Karpas-422 (cell line): ENCODE data around the gene AQP11. TPM values are rescaled to one million over a fixed set of nuclear protein-coding genes. Genes with fewer than 3 reads are reported as not detected.
"Not testable (repeated sequence)": the region's sequence is repeated elsewhere in the genome, so short reads cannot be mapped to it uniquely, and the experiment has no call there.

ENCODE experiments used
- DNase-seq: peaks from one replicate; pipeline ENCODE4 v3.0.0-alpha.2; 2015
- H2AFZ ChIP-seq: fragments of 200-600 bp; sonication (generic); 2 replicates; pipeline ENCODE4 v1.6.1; 2014; ENCODE audit warnings: antibody characterized with exemption, low read length, mixed read lengths
- H3K27ac ChIP-seq: fragments of 200-600 bp; sonication (generic); 2 replicates; pipeline ENCODE4 v1.5.1; 2014; ENCODE audit warnings: mild to moderate bottlenecking, low read length, moderate library complexity
- H3K27me3 ChIP-seq: fragments of 200-600 bp; sonication (generic); 2 replicates; pipeline ENCODE4 v1.6.1; 2014; ENCODE audit warnings: low read length, mixed read lengths
- H3K36me3 ChIP-seq: fragments of 200-600 bp; sonication (generic); 2 replicates; pipeline ENCODE4 v1.6.1; 2014; ENCODE audit warnings: low read length, mixed read lengths; ENCODE audit not compliant: insufficient read depth
- H3K4me1 ChIP-seq: fragments of 200-600 bp; sonication (generic); 2 replicates; pipeline ENCODE4 v1.6.1; 2014; ENCODE audit warnings: mild to moderate bottlenecking, low read length, mixed read lengths
- H3K4me2 ChIP-seq: fragments of 200-600 bp; sonication (generic); 2 replicates; pipeline ENCODE4 v1.6.1; 2014; ENCODE audit warnings: low read length, low read depth, mild to moderate bottlenecking; ENCODE audit not compliant: poor library complexity, severe bottlenecking
- H3K4me3 ChIP-seq: fragments of 200-600 bp; sonication (generic); 2 replicates; pipeline ENCODE4 v1.5.1; 2014; ENCODE audit warnings: mild to moderate bottlenecking, antibody characterized with exemption, low read length, mixed read lengths
- H3K79me2 ChIP-seq: fragments of 200-600 bp; sonication (generic); 2 replicates; pipeline ENCODE4 v1.6.1; 2014; ENCODE audit warnings: mild to moderate bottlenecking, low read length, mixed read lengths
- H3K9ac ChIP-seq: fragments of 200-600 bp; sonication (generic); 2 replicates; pipeline ENCODE4 v1.6.0; 2014; ENCODE audit warnings: low read length
- H3K9me2 ChIP-seq: fragments of 200-600 bp; sonication (generic), shearing (Covaris generic); replicated peaks from 2 replicates; pipeline ENCODE4 v1.6.0; 2014; ENCODE audit warnings: mild to moderate bottlenecking, low read length, moderate library complexity; ENCODE audit not compliant: insufficient read depth
- H3K9me3 ChIP-seq: fragments of 300-700, 200-600 bp; sonication (generic); 2 replicates; pipeline ENCODE4 v1.6.1; 2014; ENCODE audit warnings: low read length, mixed read lengths
- H4K20me1 ChIP-seq: fragments of 200-600 bp; sonication (generic); 2 replicates; pipeline ENCODE4 v1.6.1; 2014; ENCODE audit warnings: mild to moderate bottlenecking, antibody characterized with exemption, low read length, low read depth; ENCODE audit not compliant: insufficient read depth
- total RNA-seq: library from RNA; depleted of rRNA; stranded (reverse); fragments of >200 nt; shearing (Covaris generic); gene quantifications from 2 replicates; pipeline ENCODE4 v1.2.3, GENCODE V29; 2014; ENCODE audit warnings: low replicate concordance; rRNA removed

AQP11 gene, protein sequence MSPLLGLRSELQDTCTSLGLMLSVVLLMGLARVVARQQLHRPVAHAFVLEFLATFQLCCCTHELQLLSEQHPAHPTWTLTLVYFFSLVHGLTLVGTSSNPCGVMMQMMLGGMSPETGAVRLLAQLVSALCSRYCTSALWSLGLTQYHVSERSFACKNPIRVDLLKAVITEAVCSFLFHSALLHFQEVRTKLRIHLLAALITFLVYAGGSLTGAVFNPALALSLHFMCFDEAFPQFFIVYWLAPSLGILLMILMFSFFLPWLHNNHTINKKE
- total RNA-seq: 1.3 and 1.9 TPM in 2 replicates

DNA sequence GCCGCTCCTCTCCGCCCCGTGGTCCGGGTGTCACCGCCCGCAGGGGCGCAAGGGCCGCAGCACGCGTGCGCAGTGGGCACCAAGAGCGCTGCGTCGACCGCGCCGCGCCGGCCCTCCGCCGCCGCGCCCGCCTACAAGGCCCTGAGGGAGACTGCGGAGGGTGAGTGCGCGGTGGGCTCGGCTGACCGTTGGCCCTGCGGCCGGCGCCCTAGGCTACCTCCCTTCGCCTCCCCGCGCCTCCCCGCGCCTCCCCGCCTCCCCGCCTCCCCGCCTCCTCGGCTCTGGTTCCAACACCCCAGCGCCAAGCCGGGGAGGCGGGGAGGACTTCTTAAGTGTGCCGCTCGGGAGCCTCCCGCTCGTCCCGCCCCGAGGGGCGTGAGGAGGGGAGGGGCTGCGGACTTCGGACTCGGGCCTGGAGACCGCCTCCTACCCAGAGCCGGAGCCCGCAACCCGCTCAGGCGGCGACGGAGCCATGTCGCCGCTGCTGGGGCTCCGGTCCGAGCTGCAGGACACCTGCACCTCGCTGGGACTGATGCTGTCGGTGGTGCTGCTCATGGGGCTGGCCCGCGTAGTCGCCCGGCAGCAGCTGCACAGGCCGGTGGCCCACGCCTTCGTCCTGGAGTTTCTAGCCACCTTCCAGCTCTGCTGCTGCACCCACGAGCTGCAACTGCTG, at the start of gene AQP11:
Gene AQP11 (plus strand): TSS at position 433 of the 673 bp plus-strand sequence. CDS start 40 bp downstream, at position 473.
- H2AFZ ChIP-seq: peak within 1 kb of the TSS; percentile 86
- H3K4me1 ChIP-seq: peaks cover 20% of the 10 kb centered on the region
- peak within 1 kb of the TSS; percentile 81 for H3K4me2 ChIP-seq
- peak; percentile 92 for DNase-seq
- H3K27ac ChIP-seq: no peak within 1 kb of the TSS
- no peaks in the 10 kb centered on the region for H3K79me2 ChIP-seq
- peak within 1 kb of the TSS; percentile 67 for H3K4me3 ChIP-seq
- no peaks in the 10 kb centered on the region for H3K9me2 ChIP-seq
- peak within 1 kb of the TSS; percentile 73 for H3K9ac ChIP-seq
- H3K27me3 ChIP-seq: no peaks in the 10 kb centered on the region
- H3K36me3 ChIP-seq: no peaks in the 10 kb centered on the region
- no peaks in the 10 kb centered on the region for H4K20me1 ChIP-seq
- H3K9me3 ChIP-seq: no peaks in the 10 kb centered on the region

DNA sequence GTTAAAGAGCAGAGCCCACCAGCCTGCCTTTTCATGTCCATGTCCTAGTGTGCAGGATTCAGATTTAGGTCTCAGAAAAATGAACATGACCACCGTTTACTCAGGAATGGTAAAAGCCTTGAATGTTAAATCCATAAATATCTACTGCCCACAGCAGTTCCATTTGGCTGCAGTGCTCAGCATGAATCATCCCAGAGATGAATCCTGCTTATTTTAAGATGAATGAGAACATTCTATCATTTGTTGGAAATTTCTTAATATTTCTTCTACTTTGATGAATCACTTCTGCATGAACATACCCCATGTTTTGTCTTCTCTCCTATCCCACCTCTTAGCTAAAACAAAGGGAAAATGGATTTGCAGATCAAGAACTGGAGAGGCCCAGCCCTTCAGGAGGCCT, 47.5 kb upstream of the AQP11 start:
- H3K4me1 ChIP-seq: no peaks in the 10 kb centered on the region
- no peak overlapping the region for H3K4me3 ChIP-seq
- no peak overlapping the region for H3K9ac ChIP-seq
- H3K9me3 ChIP-seq: no peaks in the 10 kb centered on the region
- no peak overlapping the region for H2AFZ ChIP-seq
- no peaks in the 10 kb centered on the region for H3K27me3 ChIP-seq
- H3K4me2 ChIP-seq: no peak overlapping the region
- no peak for DNase-seq
- no peaks in the 10 kb centered on the region for H3K9me2 ChIP-seq
- H4K20me1 ChIP-seq: no peaks in the 10 kb centered on the region
- no peak overlapping the region for H3K27ac ChIP-seq
- no peaks in the 10 kb centered on the region for H3K36me3 ChIP-seq
- no peaks in the 10 kb centered on the region for H3K79me2 ChIP-seq

DNA sequence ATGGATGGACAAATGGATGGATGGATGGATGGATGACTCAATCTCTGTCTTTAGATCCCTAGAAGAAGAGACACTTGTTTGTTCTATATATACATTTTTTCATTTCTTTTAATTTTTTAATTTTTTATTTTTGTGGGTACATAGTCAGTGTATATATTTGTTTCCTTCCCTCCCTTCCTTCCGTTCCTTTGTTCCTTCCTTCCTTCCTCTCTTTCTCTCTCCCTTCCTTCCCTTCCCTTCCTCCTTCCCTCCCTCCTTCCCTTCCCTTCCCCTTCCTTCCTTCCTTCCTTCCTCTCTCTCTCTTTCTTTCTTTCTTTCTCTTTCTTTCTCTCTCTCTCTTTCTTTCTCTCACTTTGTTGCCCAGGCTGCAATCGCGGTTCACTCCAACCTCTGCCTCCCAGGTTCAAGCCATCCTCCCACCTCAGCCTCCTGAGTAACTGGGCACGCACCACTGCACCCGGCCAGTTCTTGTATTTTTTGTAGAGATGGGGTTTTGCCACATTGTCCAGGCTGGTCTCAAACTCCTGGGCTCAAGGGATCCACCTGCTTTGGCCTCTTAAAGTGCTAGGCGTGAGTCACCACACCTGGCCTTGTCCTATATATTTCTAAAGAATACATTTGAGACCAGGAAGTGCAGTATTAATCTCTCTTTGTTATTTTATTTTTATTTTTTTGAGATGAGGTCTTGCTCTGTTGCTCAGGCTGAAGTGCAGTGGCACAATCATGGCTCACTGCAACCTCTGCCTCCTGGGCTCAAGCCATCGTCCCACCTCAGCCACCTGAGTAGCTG, 42.5 kb upstream of the AQP11 start:
- H3K36me3 ChIP-seq: no peaks in the 10 kb centered on the region
- no peak overlapping the region for H2AFZ ChIP-seq

DNA sequence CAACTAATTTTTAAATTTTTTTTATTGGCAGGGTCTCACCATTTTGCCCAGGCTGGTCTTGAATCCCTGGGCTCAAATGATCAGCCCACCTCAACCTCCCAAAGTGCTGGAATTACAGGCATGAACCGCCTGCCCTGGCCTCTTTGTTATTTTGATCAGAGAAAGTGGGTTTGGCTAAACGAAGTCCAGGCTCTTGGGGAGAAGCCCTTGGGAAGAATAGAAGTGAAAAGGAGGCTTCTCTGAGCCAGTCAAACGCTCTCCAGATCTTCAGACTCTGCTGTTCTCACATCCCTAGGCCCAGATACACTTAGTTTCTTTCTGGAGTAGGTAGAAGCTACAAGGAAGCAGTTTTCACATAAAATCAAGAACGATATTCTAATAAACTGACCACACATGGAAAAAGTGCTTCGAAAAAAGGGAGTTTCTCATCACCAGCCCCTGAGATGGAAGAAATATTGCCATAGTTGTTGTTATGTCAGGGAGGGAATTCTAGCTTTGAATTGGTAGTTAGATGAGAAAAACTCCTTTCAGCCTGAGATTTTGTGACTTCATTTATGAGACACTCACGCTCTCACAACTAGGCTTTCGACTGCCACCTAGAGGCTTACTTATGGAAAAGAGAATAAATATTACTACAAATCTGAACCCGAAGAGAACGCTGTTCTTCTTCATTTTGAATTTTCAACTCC, 41.7 kb upstream of the AQP11 start:
- Histone ChIP-seq H3K9me2 (no peaks in the 10 kb centered on the region), H3K27ac (no peak overlapping the region), H3K4me1 (no peaks in the 10 kb centered on the region), H2AFZ (no peak overlapping the region), H4K20me1 (no peaks in the 10 kb centered on the region), H3K9me3 (no peaks in the 10 kb centered on the region), H3K4me3 (no peak overlapping the region), H3K79me2 (no peaks in the 10 kb centered on the region), H3K9ac (no peak overlapping the region), H3K4me2 (no peak overlapping the region), H3K36me3 (no peaks in the 10 kb centered on the region), H3K27me3 (no peaks in the 10 kb centered on the region)
- DNase-seq: peak; percentile 85

More for the DNA sequence above, 42.5 kb upstream of the AQP11 start:
- H4K20me1 ChIP-seq: no peaks in the 10 kb centered on the region
- DNase-seq: no peak
- no peaks in the 10 kb centered on the region for H3K27me3 ChIP-seq
- no peak overlapping the region for H3K4me2 ChIP-seq
- no peak overlapping the region for H3K27ac ChIP-seq
- no peaks in the 10 kb centered on the region for H3K4me1 ChIP-seq
- no peaks in the 10 kb centered on the region for H3K79me2 ChIP-seq
- no peaks in the 10 kb centered on the region for H3K9me3 ChIP-seq
- H3K9me2 ChIP-seq: no peaks in the 10 kb centered on the region
- H3K4me3 ChIP-seq: no peak overlapping the region
- H3K9ac ChIP-seq: no peak overlapping the region

DNA sequence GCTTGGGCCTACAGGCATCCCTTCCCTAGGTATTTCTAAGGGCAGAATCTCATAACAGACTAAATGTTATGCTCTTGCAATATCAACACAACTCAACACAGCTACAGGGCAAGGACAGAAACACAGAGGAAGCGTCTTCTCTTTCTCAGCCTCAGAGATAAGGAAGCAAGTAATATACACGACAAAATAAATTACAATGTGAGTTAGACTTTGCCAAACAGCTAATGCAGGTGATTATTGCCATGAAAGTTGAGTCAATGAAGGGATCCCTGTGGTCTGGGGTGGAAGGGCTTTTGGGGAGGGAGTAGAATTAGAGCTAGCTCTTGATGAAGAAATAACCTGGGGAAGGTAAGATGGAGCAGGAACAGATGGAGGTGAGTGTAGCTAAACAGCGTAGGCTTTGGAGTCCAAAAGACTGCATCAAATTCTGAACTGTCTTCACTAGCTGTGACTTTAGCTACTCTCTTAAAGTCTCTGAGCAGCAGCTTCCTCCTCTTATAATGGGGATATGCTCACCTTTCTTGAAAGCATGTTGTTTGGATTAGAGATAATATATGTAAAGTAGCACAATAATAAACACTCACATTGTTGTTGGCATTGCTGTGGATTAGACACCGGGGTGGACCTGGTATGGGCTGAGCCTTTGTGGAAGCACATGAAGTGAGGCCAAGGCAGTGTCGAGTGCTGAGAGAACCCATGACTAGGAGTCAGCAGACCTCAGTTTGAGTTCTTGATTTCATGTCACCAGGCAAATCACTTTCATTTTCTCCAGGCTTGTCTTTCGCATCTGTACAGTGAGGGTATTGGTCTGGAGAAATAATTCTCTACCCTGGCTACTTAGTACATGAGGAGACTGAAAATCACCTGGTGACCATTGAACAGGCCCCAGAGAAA, 41.0 kb upstream of the AQP11 start:
- no peak for DNase-seq

DNA sequence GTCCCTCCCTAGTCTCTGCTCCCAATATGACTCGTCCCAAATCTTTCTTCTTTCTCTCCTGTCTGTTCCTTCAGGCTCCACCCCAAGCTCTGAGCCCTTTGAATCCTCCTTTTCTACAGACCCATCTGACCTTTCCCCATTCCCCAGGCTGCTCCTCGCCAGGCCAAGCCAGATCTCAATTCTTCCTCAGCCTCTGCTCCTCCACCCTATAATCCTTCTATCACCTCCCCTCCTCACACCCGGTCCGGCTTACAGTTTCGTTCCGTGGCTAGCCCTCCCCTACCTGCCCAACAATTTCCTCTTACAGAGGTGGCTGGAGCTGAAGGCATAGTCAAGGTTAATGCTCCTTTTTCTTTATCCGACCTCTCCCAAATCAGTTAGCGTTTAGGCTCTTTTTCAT, 38.3 kb upstream of the AQP11 start:
- not testable (repeated sequence) for H3K9me3 ChIP-seq, H3K9me2 ChIP-seq, DNase-seq, H3K4me1 ChIP-seq, H3K27me3 ChIP-seq, H3K9ac ChIP-seq, H3K4me2 ChIP-seq, H3K4me3 ChIP-seq, H3K36me3 ChIP-seq, H3K27ac ChIP-seq, H4K20me1 ChIP-seq, H2AFZ ChIP-seq, H3K79me2 ChIP-seq

More for the DNA sequence above, 41.0 kb upstream of the AQP11 start:
- Histone ChIP-seq H3K4me1 (no peaks in the 10 kb centered on the region), H3K4me2 (no peak overlapping the region), H3K27ac (no peak overlapping the region), H4K20me1 (no peaks in the 10 kb centered on the region), H3K27me3 (no peaks in the 10 kb centered on the region), H3K9me2 (no peaks in the 10 kb centered on the region), H3K36me3 (no peaks in the 10 kb centered on the region), H3K79me2 (no peaks in the 10 kb centered on the region), H3K9me3 (no peaks in the 10 kb centered on the region), H3K9ac (no peak overlapping the region), H2AFZ (no peak overlapping the region), H3K4me3 (no peak overlapping the region)

DNA sequence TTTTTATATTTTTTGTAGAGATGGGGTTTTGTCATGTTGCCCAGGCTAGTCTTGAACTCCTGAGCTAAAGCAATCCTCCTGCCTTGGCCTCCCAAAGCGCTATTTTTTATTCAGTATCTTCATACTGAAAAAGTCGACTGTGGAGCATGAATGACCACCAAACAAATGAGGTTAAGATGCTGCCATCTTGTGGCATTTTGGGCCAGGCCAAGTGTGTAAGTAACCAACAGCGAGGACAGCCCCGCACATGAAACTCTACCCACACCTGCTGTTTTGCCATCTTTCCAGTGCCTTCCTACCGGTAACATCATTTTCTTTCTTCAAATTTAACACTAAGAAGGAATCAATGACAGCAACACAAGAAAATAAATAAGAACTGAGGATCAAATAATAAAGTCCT, 32.2 kb upstream of the AQP11 start:
- H3K36me3 ChIP-seq: no peaks in the 10 kb centered on the region
- no peaks in the 10 kb centered on the region; the same call in none of the 2 replicates for H3K4me1 ChIP-seq
- H4K20me1 ChIP-seq: no peaks in the 10 kb centered on the region
- H3K9me3 ChIP-seq: no peaks in the 10 kb centered on the region
- H3K79me2 ChIP-seq: no peaks in the 10 kb centered on the region
- H2AFZ ChIP-seq: no peak overlapping the region
- no peak overlapping the region for H3K4me2 ChIP-seq
- no peaks in the 10 kb centered on the region for H3K27me3 ChIP-seq
- H3K9ac ChIP-seq: no peak overlapping the region
- no peak overlapping the region for H3K4me3 ChIP-seq
- H3K9me2 ChIP-seq: no peaks in the 10 kb centered on the region
- H3K27ac ChIP-seq: no peak overlapping the region
- no peak for DNase-seq
